Measurements from ENCODE around the gene FIBP. TPM values are rescaled to one million over a fixed set of nuclear protein-coding genes. Genes with fewer than 3 reads are reported as not detected.
A peak's percentile ranks its signal among the peaks of the same experiment; 100 is the strongest.

The FIBP gene
- total and polyA plus RNA-seq, 2 experiments from 2014 or later = 200 to 201 TPM

DNA sequence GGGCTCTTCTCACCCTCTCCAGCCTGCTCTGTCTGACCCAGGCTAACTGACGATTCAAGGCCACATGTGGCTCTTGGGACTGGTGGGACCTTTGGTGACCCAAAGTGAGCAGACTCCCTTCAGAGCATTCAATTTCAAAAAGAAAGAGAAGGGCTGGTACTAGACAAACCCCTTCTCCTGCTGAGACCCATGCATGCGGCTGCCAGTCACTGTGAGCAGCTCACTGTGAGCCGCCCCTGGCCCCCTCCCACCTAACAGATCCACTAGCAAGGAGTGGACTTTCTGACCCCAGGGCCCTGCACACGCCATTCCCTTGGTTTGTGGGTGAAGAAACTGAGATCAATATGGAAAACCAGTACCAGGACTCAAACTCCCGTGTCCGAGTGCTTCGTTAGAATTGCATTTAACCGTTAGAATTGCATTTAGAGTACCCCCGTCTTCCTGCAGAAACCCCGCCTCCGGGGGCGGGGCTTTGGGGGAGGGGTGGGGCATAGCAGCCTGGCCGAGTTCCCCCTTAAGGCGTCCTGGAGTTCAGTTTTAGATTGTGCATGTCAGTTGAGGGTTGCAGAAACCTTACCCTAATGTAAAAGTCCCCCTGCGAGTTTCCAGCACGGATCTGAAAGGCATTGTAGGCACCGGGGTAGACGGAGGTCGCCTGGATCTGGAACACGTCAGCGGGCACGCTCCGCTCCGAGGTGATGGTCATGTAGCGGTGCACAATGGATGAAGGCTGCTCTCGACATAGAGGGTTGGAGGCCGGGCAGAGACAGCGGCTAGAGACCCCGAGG, 20.8 kb downstream of the FIBP start:
- Histone ChIP-seq H3K4me1 (ENCODE audit: insufficient read depth) (peaks cover 16% of the 10 kb centered on the region), H4K20me1 (ENCODE audit: insufficient read depth) (no peaks in the 10 kb centered on the region), H3K9me2 (ENCODE audit: insufficient read depth) (no peaks in the 10 kb centered on the region), H3K79me2 (ENCODE audit: insufficient read depth) (peaks cover 55% of the 10 kb centered on the region), H2AFZ (no peak overlapping the region), H3K4me2 (ENCODE audit: unreplicated experiment) (no peak overlapping the region), H3K9me3 (ENCODE audit: low read depth) (no peaks in the 10 kb centered on the region), H3K27ac (0 out of 2 replicates have a peak overlapping the region, but pooled peaks have one; percentile 10), H3K4me3 (no peak overlapping the region), H3K27me3 (replicated peaks; ENCODE audit: insufficient read depth) (no peaks in the 10 kb centered on the region), H3K36me3 (ENCODE audit: low read depth) (peaks cover 31% of the 10 kb centered on the region; the same call in 1 of the 2 replicates), H3F3A (ENCODE audit: insufficient read depth) (peaks cover 54% of the 10 kb centered on the region), H3K9ac (no peak overlapping the region)
- 57 to 59% methylated on average over 27 to 29 of the region's 29 CpGs for WGBS, 2 experiments (ENCODE audit: low coverage in 1 of 2, low lambda C conversion rate in 2 of 2, missing lambda C conversion rate in 2 of 2)
- in situ Hi-C loops (cut with MboI) = no loop called here
- no peak for DNase-seq
- TF ChIP-seq EZH2 (IDR thresholded peaks at IDR 0.05; ENCODE audit: insufficient read depth, poor library complexity, severe bottlenecking) (no peak), EZH2phosphoT487 (IDR thresholded peaks at IDR 0.05; ENCODE audit: insufficient read depth, low read depth) (no peak)

GRCh38 chr11:65866509-65867283, 21.6 kb downstream of the FIBP start:
- Histone ChIP-seq H3K27ac (no peak overlapping the region), H3K4me2 (ENCODE audit: unreplicated experiment) (no peak overlapping the region), H3F3A (ENCODE audit: insufficient read depth) (peaks cover 60% of the 10 kb centered on the region), H4K20me1 (ENCODE audit: insufficient read depth) (no peaks in the 10 kb centered on the region), H3K9me3 (ENCODE audit: low read depth) (no peaks in the 10 kb centered on the region), H3K36me3 (ENCODE audit: low read depth) (peaks cover 31% of the 10 kb centered on the region; the same call in 1 of the 2 replicates), H3K9ac (no peak overlapping the region), H3K9me2 (ENCODE audit: insufficient read depth) (no peaks in the 10 kb centered on the region), H3K79me2 (ENCODE audit: insufficient read depth) (peaks cover 60% of the 10 kb centered on the region), H3K4me1 (ENCODE audit: insufficient read depth) (peaks cover 20% of the 10 kb centered on the region), H3K27me3 (replicated peaks; ENCODE audit: insufficient read depth) (no peaks in the 10 kb centered on the region), H2AFZ (no peak overlapping the region), H3K4me3 (no peak overlapping the region)
- no peak for DNase-seq
- TF ChIP-seq EZH2phosphoT487 (IDR thresholded peaks at IDR 0.05; ENCODE audit: insufficient read depth, low read depth) (no peak), EZH2 (IDR thresholded peaks at IDR 0.05; ENCODE audit: insufficient read depth, poor library complexity, severe bottlenecking) (no peak)
- 85% methylated on average over 21 of the region's 21 CpGs for WGBS, 2 experiments (ENCODE audit: low coverage in 1 of 2, low lambda C conversion rate in 2 of 2, missing lambda C conversion rate in 2 of 2)
- in situ Hi-C loops (cut with MboI) = no loop called here

- peaks cover 31% of the 10 kb centered on the region; the same call in 1 of the 2 replicates for H3K36me3 ChIP-seq (ENCODE audit: low read depth)
- no peaks in the 10 kb centered on the region for H4K20me1 ChIP-seq (ENCODE audit: insufficient read depth)
- TF ChIP-seq EZH2phosphoT487 (IDR thresholded peaks at IDR 0.05; ENCODE audit: insufficient read depth, low read depth) (no peak), EZH2 (IDR thresholded peaks at IDR 0.05; ENCODE audit: insufficient read depth, poor library complexity, severe bottlenecking) (no peak)
- H3K4me2 ChIP-seq (ENCODE audit: unreplicated experiment) = no peak overlapping the region
- peaks cover 61% of the 10 kb centered on the region for H3F3A ChIP-seq (ENCODE audit: insufficient read depth)
- H3K27ac ChIP-seq = no peak overlapping the region
- no peaks in the 10 kb centered on the region for H3K9me3 ChIP-seq (ENCODE audit: low read depth)
- H2AFZ ChIP-seq = no peak overlapping the region
- in situ Hi-C loops (cut with MboI) = no loop called here
- peaks cover 59% of the 10 kb centered on the region for H3K79me2 ChIP-seq (ENCODE audit: insufficient read depth)
- peaks cover 15% of the 10 kb centered on the region for H3K4me1 ChIP-seq (ENCODE audit: insufficient read depth)
- DNase-seq = no peak
- H3K9me2 ChIP-seq (ENCODE audit: insufficient read depth) = no peaks in the 10 kb centered on the region
- no peak overlapping the region for H3K9ac ChIP-seq
- no peak overlapping the region for H3K4me3 ChIP-seq
- 86 to 92% methylated on average over 9 of the region's 9 CpGs for WGBS, 2 experiments (ENCODE audit: low coverage in 1 of 2, low lambda C conversion rate in 2 of 2, missing lambda C conversion rate in 2 of 2)
- no peaks in the 10 kb centered on the region for H3K27me3 ChIP-seq (replicated peaks; ENCODE audit: insufficient read depth)
Observed at GRCh38 chr11:65865550-65866172, 22.6 kb downstream of the FIBP start.

- Histone ChIP-seq H3K9me2 (ENCODE audit: insufficient read depth) (no peaks in the 10 kb centered on the region), H3K79me2 (ENCODE audit: insufficient read depth) (peaks cover 52% of the 10 kb centered on the region), H4K20me1 (ENCODE audit: insufficient read depth) (no peaks in the 10 kb centered on the region), H3F3A (ENCODE audit: insufficient read depth) (peaks cover 63% of the 10 kb centered on the region), H3K4me2 (ENCODE audit: unreplicated experiment) (no peak overlapping the region), H3K36me3 (ENCODE audit: low read depth) (peaks cover 31% of the 10 kb centered on the region; the same call in 1 of the 2 replicates), H3K27ac (no peak overlapping the region), H3K4me3 (no peak overlapping the region), H3K27me3 (replicated peaks; ENCODE audit: insufficient read depth) (no peaks in the 10 kb centered on the region), H3K4me1 (ENCODE audit: insufficient read depth) (peaks cover 12% of the 10 kb centered on the region), H3K9ac (no peak overlapping the region), H3K9me3 (ENCODE audit: low read depth) (no peaks in the 10 kb centered on the region), H2AFZ (no peak overlapping the region)
- 84 to 85% methylated on average over 17 of the region's 18 CpGs for WGBS, 2 experiments (ENCODE audit: low coverage in 1 of 2, low lambda C conversion rate in 2 of 2, missing lambda C conversion rate in 2 of 2)
- DNase-seq = no peak
- no peak for TF ChIP-seq EZH2 (IDR thresholded peaks at IDR 0.05; ENCODE audit: insufficient read depth, poor library complexity, severe bottlenecking)
- in situ Hi-C loops (cut with MboI) = no loop called here
Observed at GRCh38 chr11:65864706-65865471, 23.4 kb downstream of the FIBP start.

Measured in GM23248 (cell line).